M059J (cell line): Measurements from ENCODE around the gene FLT1. TPM values are rescaled to one million over a fixed set of nuclear protein-coding genes. Genes with fewer than 3 reads are reported as not detected.
A peak's percentile ranks its signal among the peaks of the same experiment; 100 is the strongest.

Experiments used
- DNase-seq: peaks from one replicate; pipeline ENCODE4 v3.0.0-alpha.2; 2012; ENCODE audit warnings: low read depth
- total RNA-seq: library from RNA; depleted of rRNA; stranded (reverse); fragments of >200 nt; shearing (Covaris generic); gene quantifications from 2 replicates; pipeline ENCODE4 v1.2.3, GENCODE V29; 2014

FLT1 gene
- total RNA-seq, 1 experiment from 2014 or later: 3.5 TPM

DNA sequence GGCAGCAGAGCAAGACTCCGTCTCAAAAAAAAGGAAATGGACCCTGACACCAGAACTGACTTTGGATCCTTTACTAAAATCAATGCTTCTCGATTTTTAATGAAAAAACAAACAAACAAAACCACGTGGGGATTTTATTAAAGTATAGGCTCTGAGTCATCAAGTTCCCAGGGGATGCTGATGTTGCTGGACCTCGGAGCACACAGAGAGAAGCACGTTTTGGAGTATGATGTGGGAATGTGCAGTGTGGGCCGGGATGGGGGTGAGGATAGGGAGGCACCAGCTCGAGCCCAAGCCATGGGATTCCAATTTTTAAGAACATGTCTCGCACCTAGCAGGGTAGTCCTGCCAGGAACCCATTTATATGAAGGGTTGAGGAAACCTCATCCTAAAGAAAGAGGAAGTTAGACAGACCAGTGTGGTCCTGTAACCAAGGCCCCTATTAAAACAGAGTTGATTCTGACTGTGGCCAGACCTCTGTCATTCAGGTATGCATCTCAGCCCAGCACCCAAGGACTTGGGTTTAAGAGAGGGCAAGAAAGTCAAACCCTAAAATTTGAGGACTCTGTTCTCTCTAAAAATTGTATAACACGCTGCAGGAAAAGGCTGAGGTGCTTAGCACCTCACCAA, 6.4 kb downstream of the FLT1 start:
- DNase-seq: no peak

- DNase-seq: no peak
These were observed 8.9 kb downstream of the FLT1 start for GRCh38 chr13:28485996-28486543.

DNA sequence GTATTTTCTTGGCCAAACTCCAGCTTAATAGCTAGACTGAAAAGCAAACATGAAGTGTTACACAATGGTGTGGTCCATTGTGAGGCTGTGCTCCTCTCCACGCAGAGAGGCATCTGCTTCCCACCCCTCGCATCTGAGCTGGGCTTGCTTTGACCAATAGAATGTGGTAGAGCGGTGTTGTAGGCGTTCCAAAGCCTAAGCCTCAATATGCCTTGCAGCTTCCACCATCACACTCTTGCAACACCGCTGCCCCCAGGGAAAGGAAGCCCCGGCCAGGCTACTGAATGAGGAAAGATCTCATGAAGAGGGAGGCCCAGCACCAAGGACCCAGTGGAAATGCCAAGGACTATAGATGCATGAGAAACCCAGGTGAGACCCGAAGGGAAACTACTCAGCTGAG, 9.4 kb downstream of the FLT1 start:
- no peak for DNase-seq

- DNase-seq: no peak
These were observed 9.8 kb downstream of the FLT1 start for GRCh38 chr13:28485097-28485496.

DNA sequence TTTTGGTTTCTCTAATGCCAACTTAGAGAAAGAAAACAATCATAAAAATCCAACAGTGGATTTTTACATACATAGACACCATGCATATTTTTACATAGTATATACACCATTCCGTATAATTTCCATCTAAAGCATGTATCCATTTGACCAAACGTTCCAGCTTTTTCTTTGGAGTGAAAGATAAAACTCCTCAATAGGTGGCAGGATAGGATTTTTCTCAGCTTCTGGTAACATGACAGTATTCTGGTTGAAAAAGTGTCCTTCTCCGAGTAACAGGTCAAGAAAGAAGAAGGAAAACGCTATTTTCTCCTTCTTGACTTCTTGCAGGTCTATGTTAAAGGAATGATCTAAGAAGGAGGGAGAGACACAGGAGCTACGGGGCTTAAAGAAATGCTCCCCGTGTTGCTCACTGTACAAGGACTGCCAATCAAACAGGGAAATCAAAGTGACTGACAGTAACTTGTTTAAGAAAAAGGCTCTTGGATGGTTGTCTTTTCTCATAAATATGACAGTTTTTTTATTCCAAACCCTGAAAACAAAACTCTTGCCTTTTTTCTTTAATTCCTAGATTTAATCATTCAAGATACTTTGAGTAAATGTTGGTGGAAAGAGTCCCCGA, 11.5 kb downstream of the FLT1 start:
- DNase-seq: no peak

DNA sequence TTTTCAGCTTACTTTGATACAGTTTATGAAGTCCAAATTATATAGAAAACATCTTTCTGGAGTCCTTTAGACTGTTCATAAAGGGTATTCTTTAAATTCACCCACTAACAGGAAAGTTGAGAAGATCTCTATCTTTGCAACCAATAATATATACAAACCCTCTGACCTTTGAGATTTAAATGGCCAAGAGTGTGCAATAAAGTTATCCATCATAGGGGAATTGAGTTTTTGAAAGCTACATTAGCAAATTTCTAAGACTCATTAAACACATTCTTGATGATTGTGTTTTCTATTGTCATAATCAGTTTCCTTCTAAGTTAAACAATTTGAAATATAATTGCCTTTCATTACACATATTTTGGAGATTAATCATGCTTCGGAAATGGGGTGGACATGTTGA, 15.9 kb downstream of the FLT1 start:
- DNase-seq: no peak

- DNase-seq: no peak
These were observed 16.8 kb downstream of the FLT1 start for GRCh38 chr13:28478127-28478526.

DNA sequence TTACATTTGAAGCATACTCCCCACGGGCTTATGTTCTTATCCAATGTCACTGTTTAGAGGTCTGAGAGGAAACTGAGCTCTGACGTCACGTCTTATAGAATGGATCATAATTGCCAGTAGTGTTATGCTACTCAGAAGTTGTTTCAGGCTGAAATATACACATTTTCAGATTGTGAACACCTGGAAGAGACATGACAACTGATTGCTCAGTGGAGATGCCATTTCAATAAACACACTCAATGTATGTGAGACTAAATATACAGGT, 17.3 kb downstream of the FLT1 start:
- DNase-seq: no peak

- DNase-seq: no peak
These were observed 17.8 kb downstream of the FLT1 start for GRCh38 chr13:28476919-28477708.

GRCh38 chr13:28475916-28476725, 18.8 kb downstream of the FLT1 start:
- peak; percentile 82 for DNase-seq

GRCh38 chr13:28474491-28475134, 20.3 kb downstream of the FLT1 start:
- DNase-seq: no peak

DNA sequence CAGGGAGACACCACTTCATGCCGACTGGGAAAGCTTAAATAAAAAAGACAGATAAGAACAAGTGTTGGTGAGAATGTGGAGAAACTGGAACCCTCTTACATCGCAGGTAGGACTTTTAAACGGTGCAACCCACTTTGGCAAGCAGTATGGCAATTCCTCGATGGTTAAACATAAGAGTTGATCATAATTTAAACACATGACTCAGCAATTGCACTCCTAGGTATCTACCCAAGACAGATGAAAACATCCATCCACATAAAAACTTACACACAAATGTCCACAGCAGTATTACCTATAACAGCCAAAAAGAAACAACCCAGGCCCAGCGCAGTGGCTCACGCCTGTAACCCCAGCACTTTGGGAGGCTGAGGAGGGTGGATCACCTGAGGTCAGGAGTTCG, 21.9 kb downstream of the FLT1 start:
- DNase-seq: no peak

GRCh38 chr13:28471421-28471820, 23.5 kb downstream of the FLT1 start:
- no peak for DNase-seq

GRCh38 chr13:28470296-28470695, 24.6 kb downstream of the FLT1 start:
- no peak for DNase-seq

- no peak for DNase-seq
These were observed 25.6 kb downstream of the FLT1 start for GRCh38 chr13:28469316-28469715.

GRCh38 chr13:28468023-28468915, 26.7 kb downstream of the FLT1 start:
- DNase-seq: no peak

DNA sequence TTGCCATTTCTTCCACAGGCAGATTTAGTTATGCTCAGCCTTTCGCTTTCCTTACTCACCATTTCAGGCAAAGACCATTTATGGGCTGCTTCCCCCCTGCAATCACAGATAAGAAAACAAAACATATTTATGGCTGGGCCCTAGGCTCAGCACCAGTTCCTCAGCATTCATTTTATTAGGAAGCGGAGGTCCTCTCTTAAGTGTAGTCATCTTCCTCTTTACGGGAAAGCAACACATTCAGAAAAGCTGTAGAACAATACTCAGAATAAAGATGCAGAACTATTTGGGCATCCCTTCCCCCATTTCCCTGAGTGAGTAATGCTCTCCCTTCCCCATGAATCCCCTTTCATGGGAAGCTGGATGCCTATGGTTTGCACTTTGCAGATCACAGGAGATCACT, 27.9 kb downstream of the FLT1 start:
- DNase-seq: no peak

GRCh38 chr13:28466151-28466550, 28.8 kb downstream of the FLT1 start:
- DNase-seq: no peak

GRCh38 chr13:28464861-28465460, 30.0 kb downstream of the FLT1 start:
- DNase-seq: no peak

DNA sequence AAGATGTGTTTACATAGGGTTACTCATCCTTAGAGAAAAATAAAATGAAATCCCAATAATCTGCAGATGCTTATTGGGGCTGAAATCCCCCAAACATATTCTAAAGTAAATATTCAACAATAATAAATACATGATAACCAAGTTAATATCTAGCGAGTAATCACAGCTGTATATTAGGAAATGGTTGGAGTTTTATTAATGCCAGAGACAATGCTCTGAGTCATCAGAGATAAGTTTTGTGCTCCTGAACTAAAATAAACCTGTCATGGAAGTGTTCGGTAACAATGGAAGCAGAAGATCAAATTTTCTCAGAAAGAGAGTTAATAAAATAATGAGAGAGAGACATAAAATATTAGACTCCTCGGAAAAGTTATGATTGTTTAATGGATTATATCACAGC, 31.4 kb downstream of the FLT1 start:
- no peak for DNase-seq
